Fibroblast of skin of scalp (primary cell): ENCODE measurements around the gene VILL.
"Not testable (repeated sequence)": the region's sequence is repeated elsewhere in the genome, so short reads cannot be mapped to it uniquely, and the experiment has no call there.

Source experiments
- DNase-seq: peaks from one replicate; pipeline ENCODE4 v3.0.0-alpha.2; 2013

The VILL gene

GRCh38 chr3:37963635-37964034 is 27.0 kb upstream of the VILL start:
- DNase-seq: no peak

GRCh38 chr3:37964146-37964545 is 26.4 kb upstream of the VILL start:
- DNase-seq: no peak

GRCh38 chr3:37964716-37965115 is 25.9 kb upstream of the VILL start:
- DNase-seq: no peak

GRCh38 chr3:37967260-37967881 is 23.2 kb upstream of the VILL start:
- DNase-seq: peak; percentile 70

- no peak for DNase-seq
Measured at GRCh38 chr3:37968199-37968598, 22.4 kb upstream of the VILL start.

GRCh38 chr3:37968813-37969595 is 21.6 kb upstream of the VILL start:
- no peak for DNase-seq

GRCh38 chr3:37969596-37970100 is 20.9 kb upstream of the VILL start:
- no peak for DNase-seq

- DNase-seq: no peak
Measured at GRCh38 chr3:37970802-37971201, 19.8 kb upstream of the VILL start.

- no peak for DNase-seq
Measured at GRCh38 chr3:37971467-37971866, 19.1 kb upstream of the VILL start.

GRCh38 chr3:37972056-37972455 is 18.5 kb upstream of the VILL start:
- not testable (repeated sequence) for DNase-seq

- DNase-seq: no peak
Measured at GRCh38 chr3:37973246-37974054, 17.1 kb upstream of the VILL start.

GRCh38 chr3:37974121-37975083 is 16.2 kb upstream of the VILL start:
- DNase-seq: peak; percentile 63

GRCh38 chr3:37979541-37980461 is 10.8 kb upstream of the VILL start:
- DNase-seq: no peak

- no peak for DNase-seq
Measured at GRCh38 chr3:37980462-37981347, 9.9 kb upstream of the VILL start.

- DNase-seq: no peak
Measured at GRCh38 chr3:37981348-37981664, 9.3 kb upstream of the VILL start.

- no peak for DNase-seq
Measured at GRCh38 chr3:37982331-37982730, 8.3 kb upstream of the VILL start.

GRCh38 chr3:37984051-37984450 is 6.5 kb upstream of the VILL start:
- DNase-seq: no peak

- no peak for DNase-seq
Measured at GRCh38 chr3:37984596-37984995, 6.0 kb upstream of the VILL start.

- no peak for DNase-seq
Measured at GRCh38 chr3:37985637-37986320, 4.8 kb upstream of the VILL start.
